Peyer's patch (tissue), 4 donors: ENCODE results near the gene TGFB1.

Experiments used
- POLR2A ChIP-seq, 2 donors: fragments of 450-650 bp; IDR thresholded peaks; one replicate each; pipeline ENCODE4 v1.5.1; 2017; ENCODE audit warnings: antibody characterized with exemption in 2 of 2, mild to moderate bottlenecking in 2 of 2, moderate library complexity in 2 of 2
- TF ChIP-seq, protein P1 (sequence below), 6 experiments: fragments of 450-650 bp in 4 of 6; fragments of 200-600 bp in 2 of 6; sonication (generic) in 1 of 6; IDR thresholded peaks; one replicate each; pipeline ENCODE4 v1.5.1; 2017 to 2019; ENCODE audit warnings: antibody characterized with exemption in 6 of 6, mild to moderate bottlenecking in 3 of 6, moderate library complexity in 1 of 6

DNA sequence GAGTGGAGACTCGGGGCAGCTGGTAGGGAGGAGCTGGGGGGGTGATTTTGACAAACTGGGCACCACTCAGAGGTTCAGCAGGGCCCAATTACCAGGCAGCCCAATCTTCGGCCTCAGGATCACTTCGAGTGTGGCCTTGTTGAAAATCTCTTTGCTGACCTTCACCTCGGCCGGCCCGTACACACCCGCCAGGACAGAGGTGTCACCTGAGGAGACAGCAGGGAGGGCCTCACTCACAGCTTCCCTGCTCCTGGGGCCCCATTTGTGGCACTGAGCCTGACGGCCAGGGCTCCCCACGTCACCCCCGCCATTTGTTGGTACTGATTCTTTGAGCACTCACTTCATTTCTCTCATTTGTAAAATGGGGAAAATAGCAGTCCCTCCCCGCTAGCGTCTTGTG, 39.1 kb upstream of the TGFB1 start:
- TF ChIP-seq, protein P1, sequence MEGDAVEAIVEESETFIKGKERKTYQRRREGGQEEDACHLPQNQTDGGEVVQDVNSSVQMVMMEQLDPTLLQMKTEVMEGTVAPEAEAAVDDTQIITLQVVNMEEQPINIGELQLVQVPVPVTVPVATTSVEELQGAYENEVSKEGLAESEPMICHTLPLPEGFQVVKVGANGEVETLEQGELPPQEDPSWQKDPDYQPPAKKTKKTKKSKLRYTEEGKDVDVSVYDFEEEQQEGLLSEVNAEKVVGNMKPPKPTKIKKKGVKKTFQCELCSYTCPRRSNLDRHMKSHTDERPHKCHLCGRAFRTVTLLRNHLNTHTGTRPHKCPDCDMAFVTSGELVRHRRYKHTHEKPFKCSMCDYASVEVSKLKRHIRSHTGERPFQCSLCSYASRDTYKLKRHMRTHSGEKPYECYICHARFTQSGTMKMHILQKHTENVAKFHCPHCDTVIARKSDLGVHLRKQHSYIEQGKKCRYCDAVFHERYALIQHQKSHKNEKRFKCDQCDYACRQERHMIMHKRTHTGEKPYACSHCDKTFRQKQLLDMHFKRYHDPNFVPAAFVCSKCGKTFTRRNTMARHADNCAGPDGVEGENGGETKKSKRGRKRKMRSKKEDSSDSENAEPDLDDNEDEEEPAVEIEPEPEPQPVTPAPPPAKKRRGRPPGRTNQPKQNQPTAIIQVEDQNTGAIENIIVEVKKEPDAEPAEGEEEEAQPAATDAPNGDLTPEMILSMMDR (IDR thresholded peaks at IDR 0.05), result no peak
- no peak for TF ChIP-seq POLR2A (IDR thresholded peaks at IDR 0.05)
